ENCODE data around the gene PCDH19.

Gene PCDH19

GRCh38 chrX:100341142-100341510, 68.9 kb downstream of the PCDH19 start:
- no peak overlapping the region for H3K4me3 ChIP-seq (ENCODE audit: low read depth, low read length)
- no peaks in the 10 kb centered on the region for H3K36me3 ChIP-seq (ENCODE audit: control insufficient read depth, insufficient read depth, low read length)
- no peaks in the 10 kb centered on the region for H3K27me3 ChIP-seq (ENCODE audit: control insufficient read depth, insufficient read depth, low read length)
- no peaks in the 10 kb centered on the region for H3K9me3 ChIP-seq (ENCODE audit: control insufficient read depth, insufficient read depth, low read length)
- H3K4me1 ChIP-seq (ENCODE audit: control insufficient read depth, insufficient read depth, low read length): no peaks in the 10 kb centered on the region
- H3K9ac ChIP-seq (ENCODE audit: low read depth, low read length): no peak overlapping the region

- H3K27me3 ChIP-seq (ENCODE audit: control insufficient read depth, insufficient read depth, low read length): no peaks in the 10 kb centered on the region
- H3K36me3 ChIP-seq (ENCODE audit: control insufficient read depth, insufficient read depth, low read length): no peaks in the 10 kb centered on the region
- no peak overlapping the region for H3K4me3 ChIP-seq (ENCODE audit: low read depth, low read length)
- H3K4me1 ChIP-seq (ENCODE audit: control insufficient read depth, insufficient read depth, low read length): no peaks in the 10 kb centered on the region
- H3K9ac ChIP-seq (ENCODE audit: low read depth, low read length): no peak overlapping the region
- no peaks in the 10 kb centered on the region for H3K9me3 ChIP-seq (ENCODE audit: control insufficient read depth, insufficient read depth, low read length)
Observed at GRCh38 chrX:100340491-100341141, 69.5 kb downstream of the PCDH19 start.

DNA sequence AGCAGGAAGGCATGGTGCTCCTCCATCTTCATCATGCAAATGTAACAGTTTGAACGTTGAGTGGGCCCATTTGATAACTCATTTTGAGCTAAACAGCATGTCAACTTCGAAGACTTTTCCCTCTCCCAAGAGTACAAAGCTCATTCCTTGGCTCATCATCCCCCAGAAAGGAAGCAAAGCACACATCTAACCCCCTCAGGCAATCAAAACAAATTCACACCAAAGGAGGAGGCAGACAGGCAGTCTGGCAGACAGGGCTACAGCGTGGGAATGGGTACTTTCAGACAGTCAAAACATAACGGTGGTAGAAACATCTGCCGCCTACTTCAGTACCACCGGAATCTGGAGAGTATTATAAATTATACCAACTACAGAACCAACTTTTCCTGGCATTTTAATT, 81.7 kb downstream of the PCDH19 start:
- no peaks in the 10 kb centered on the region for H3K36me3 ChIP-seq (ENCODE audit: control insufficient read depth, insufficient read depth, low read length)
- peaks cover 7% of the 10 kb centered on the region for H3K4me1 ChIP-seq (ENCODE audit: control insufficient read depth, insufficient read depth, low read length)
- no peaks in the 10 kb centered on the region for H3K9me3 ChIP-seq (ENCODE audit: control insufficient read depth, insufficient read depth, low read length)
- no peaks in the 10 kb centered on the region for H3K27me3 ChIP-seq (ENCODE audit: control insufficient read depth, insufficient read depth, low read length)
- no peak overlapping the region for H3K9ac ChIP-seq (ENCODE audit: low read depth, low read length)
- no peak overlapping the region for H3K4me3 ChIP-seq (ENCODE audit: low read depth, low read length)

DNA sequence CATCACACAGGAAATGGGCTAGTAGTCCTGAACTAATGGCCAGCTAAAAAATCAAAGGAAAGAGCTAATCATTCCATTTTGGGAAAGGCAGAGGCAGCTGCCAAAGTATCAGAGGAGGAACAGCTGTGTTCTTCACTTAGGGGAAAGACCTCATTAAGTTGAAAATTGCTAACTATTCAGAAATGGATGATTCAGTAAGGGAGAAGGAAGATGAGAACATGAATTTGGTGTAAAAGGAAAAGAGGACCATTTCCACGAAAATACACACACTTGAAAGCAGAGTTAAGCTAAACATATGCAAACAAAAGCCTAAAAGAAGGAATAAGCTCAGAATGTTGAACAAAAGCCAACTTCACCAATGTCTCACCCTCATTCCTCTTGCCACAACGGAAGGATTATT, 90.4 kb downstream of the PCDH19 start:
- Histone ChIP-seq H3K4me1 (ENCODE audit: control insufficient read depth, insufficient read depth, low read length) (no peaks in the 10 kb centered on the region), H3K9me3 (ENCODE audit: control insufficient read depth, insufficient read depth, low read length) (no peaks in the 10 kb centered on the region), H3K36me3 (ENCODE audit: control insufficient read depth, insufficient read depth, low read length) (no peaks in the 10 kb centered on the region), H3K4me3 (ENCODE audit: low read depth, low read length) (no peak overlapping the region), H3K27me3 (ENCODE audit: control insufficient read depth, insufficient read depth, low read length) (no peaks in the 10 kb centered on the region), H3K9ac (ENCODE audit: low read depth, low read length) (no peak overlapping the region)

GRCh38 chrX:100316987-100317386, 93.1 kb downstream of the PCDH19 start:
- H3K4me3 ChIP-seq (ENCODE audit: low read depth, low read length): no peak overlapping the region
- H3K27me3 ChIP-seq (ENCODE audit: control insufficient read depth, insufficient read depth, low read length): no peaks in the 10 kb centered on the region
- no peaks in the 10 kb centered on the region for H3K36me3 ChIP-seq (ENCODE audit: control insufficient read depth, insufficient read depth, low read length)
- no peak overlapping the region for H3K9ac ChIP-seq (ENCODE audit: low read depth, low read length)
- H3K9me3 ChIP-seq (ENCODE audit: control insufficient read depth, insufficient read depth, low read length): no peaks in the 10 kb centered on the region
- H3K4me1 ChIP-seq (ENCODE audit: control insufficient read depth, insufficient read depth, low read length): no peaks in the 10 kb centered on the region

GRCh38 chrX:100315566-100315965, 94.5 kb downstream of the PCDH19 start:
- H3K9me3 ChIP-seq (ENCODE audit: control insufficient read depth, insufficient read depth, low read length): no peaks in the 10 kb centered on the region
- no peaks in the 10 kb centered on the region for H3K4me1 ChIP-seq (ENCODE audit: control insufficient read depth, insufficient read depth, low read length)
- no peaks in the 10 kb centered on the region for H3K27me3 ChIP-seq (ENCODE audit: control insufficient read depth, insufficient read depth, low read length)
- no peak overlapping the region for H3K4me3 ChIP-seq (ENCODE audit: low read depth, low read length)
- H3K9ac ChIP-seq (ENCODE audit: low read depth, low read length): no peak overlapping the region
- no peaks in the 10 kb centered on the region for H3K36me3 ChIP-seq (ENCODE audit: control insufficient read depth, insufficient read depth, low read length)

GRCh38 chrX:100299559-100299958, 110.5 kb downstream of the PCDH19 start:
- H3K4me3 ChIP-seq (ENCODE audit: low read depth, low read length): no peak overlapping the region
- H3K4me1 ChIP-seq (ENCODE audit: control insufficient read depth, insufficient read depth, low read length): peaks cover 5% of the 10 kb centered on the region
- no peaks in the 10 kb centered on the region for H3K27me3 ChIP-seq (ENCODE audit: control insufficient read depth, insufficient read depth, low read length)
- H3K36me3 ChIP-seq (ENCODE audit: control insufficient read depth, insufficient read depth, low read length): no peaks in the 10 kb centered on the region
- H3K9me3 ChIP-seq (ENCODE audit: control insufficient read depth, insufficient read depth, low read length): no peaks in the 10 kb centered on the region
- H3K9ac ChIP-seq (ENCODE audit: low read depth, low read length): no peak overlapping the region

DNA sequence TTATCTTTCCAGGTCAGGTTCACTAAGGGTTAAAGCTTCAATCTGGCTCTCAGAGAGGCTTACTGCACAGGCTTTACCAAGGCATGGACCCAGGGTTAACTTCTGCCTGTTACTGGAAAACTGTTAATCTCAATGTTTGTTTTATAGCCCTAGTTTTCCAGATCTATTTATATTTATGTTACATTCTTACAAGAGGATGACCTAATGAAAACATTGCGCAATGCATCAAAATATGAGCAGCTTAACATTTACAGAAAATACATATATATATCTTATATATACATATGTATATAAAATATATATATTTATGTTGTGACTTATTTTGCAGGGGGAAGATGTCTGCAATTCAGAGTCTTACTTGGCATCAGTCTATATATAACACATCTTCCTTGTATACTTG, 112.3 kb downstream of the PCDH19 start:
- Histone ChIP-seq H3K9ac (ENCODE audit: low read depth, low read length) (no peak overlapping the region), H3K9me3 (ENCODE audit: control insufficient read depth, insufficient read depth, low read length) (no peaks in the 10 kb centered on the region), H3K27me3 (ENCODE audit: control insufficient read depth, insufficient read depth, low read length) (no peaks in the 10 kb centered on the region), H3K4me1 (ENCODE audit: control insufficient read depth, insufficient read depth, low read length) (peaks cover 5% of the 10 kb centered on the region), H3K36me3 (ENCODE audit: control insufficient read depth, insufficient read depth, low read length) (no peaks in the 10 kb centered on the region), H3K4me3 (ENCODE audit: low read depth, low read length) (no peak overlapping the region)

GRCh38 chrX:100296183-100296753, 113.8 kb downstream of the PCDH19 start:
- H3K4me1 ChIP-seq (ENCODE audit: control insufficient read depth, insufficient read depth, low read length): peaks cover 5% of the 10 kb centered on the region

DNA sequence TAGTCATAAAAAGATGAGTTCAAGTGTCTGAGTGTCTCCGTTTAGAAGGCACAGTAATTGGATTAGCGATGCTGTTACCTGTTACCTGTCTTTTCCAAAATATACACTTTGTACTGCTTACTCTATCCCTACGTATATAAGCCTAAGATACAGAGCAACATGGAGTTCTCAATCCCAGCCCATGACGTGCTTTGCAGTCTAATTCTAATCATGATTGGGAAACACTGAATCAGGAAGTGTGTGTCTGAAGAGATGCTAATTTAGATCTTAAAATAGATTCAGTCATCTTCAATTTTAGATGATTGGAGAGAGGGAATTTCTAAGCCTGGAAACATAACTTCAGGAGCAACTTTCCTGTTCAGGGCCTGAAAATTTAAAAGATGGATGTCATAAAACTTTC, 115.1 kb downstream of the PCDH19 start:
- Histone ChIP-seq H3K9ac (ENCODE audit: low read depth, low read length) (no peak overlapping the region), H3K9me3 (ENCODE audit: control insufficient read depth, insufficient read depth, low read length) (no peaks in the 10 kb centered on the region)

More at GRCh38 chrX:100296183-100296753, 113.8 kb downstream of the PCDH19 start:
- H3K4me3 ChIP-seq (ENCODE audit: low read depth, low read length): no peak overlapping the region
- no peak overlapping the region for H3K9ac ChIP-seq (ENCODE audit: low read depth, low read length)
- no peaks in the 10 kb centered on the region for H3K9me3 ChIP-seq (ENCODE audit: control insufficient read depth, insufficient read depth, low read length)
- no peaks in the 10 kb centered on the region for H3K27me3 ChIP-seq (ENCODE audit: control insufficient read depth, insufficient read depth, low read length)
- H3K36me3 ChIP-seq (ENCODE audit: control insufficient read depth, insufficient read depth, low read length): no peaks in the 10 kb centered on the region

GRCh38 chrX:100289066-100289558, 121.0 kb downstream of the PCDH19 start:
- Histone ChIP-seq H3K4me1 (ENCODE audit: control insufficient read depth, insufficient read depth, low read length) (no peaks in the 10 kb centered on the region), H3K9me3 (ENCODE audit: control insufficient read depth, insufficient read depth, low read length) (no peaks in the 10 kb centered on the region), H3K9ac (ENCODE audit: low read depth, low read length) (no peak overlapping the region), H3K36me3 (ENCODE audit: control insufficient read depth, insufficient read depth, low read length) (no peaks in the 10 kb centered on the region), H3K4me3 (ENCODE audit: low read depth, low read length) (no peak overlapping the region), H3K27me3 (ENCODE audit: control insufficient read depth, insufficient read depth, low read length) (no peaks in the 10 kb centered on the region)

More for the DNA sequence above, 115.1 kb downstream of the PCDH19 start:
- peaks cover 5% of the 10 kb centered on the region for H3K4me1 ChIP-seq (ENCODE audit: control insufficient read depth, insufficient read depth, low read length)
- no peak overlapping the region for H3K4me3 ChIP-seq (ENCODE audit: low read depth, low read length)
- H3K36me3 ChIP-seq (ENCODE audit: control insufficient read depth, insufficient read depth, low read length): no peaks in the 10 kb centered on the region
- H3K27me3 ChIP-seq (ENCODE audit: control insufficient read depth, insufficient read depth, low read length): no peaks in the 10 kb centered on the region

DNA sequence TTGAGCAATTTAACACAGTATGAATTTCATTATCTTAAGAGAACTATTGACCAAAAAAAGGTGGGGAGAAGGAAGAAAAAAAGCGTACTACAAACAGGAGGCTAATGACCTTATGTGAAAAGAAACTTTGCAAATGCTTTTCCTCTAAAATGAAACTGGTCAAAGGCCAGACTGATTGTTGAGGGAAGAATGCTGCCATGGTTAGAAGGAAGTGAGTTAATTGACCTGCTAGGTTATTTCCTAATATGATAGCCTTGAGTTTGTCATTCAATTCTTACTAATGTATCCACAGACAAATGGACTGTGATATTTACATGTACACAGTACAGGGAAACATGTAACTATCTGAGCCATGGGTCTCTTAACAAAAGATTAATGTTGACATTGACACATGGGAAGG, 132.8 kb downstream of the PCDH19 start:
- H3K4me3 ChIP-seq (ENCODE audit: low read depth, low read length): no peak overlapping the region
- no peak overlapping the region for H3K9ac ChIP-seq (ENCODE audit: low read depth, low read length)
- H3K4me1 ChIP-seq (ENCODE audit: control insufficient read depth, insufficient read depth, low read length): no peaks in the 10 kb centered on the region
- H3K9me3 ChIP-seq (ENCODE audit: control insufficient read depth, insufficient read depth, low read length): no peaks in the 10 kb centered on the region
- no peaks in the 10 kb centered on the region for H3K27me3 ChIP-seq (ENCODE audit: control insufficient read depth, insufficient read depth, low read length)
- no peaks in the 10 kb centered on the region for H3K36me3 ChIP-seq (ENCODE audit: control insufficient read depth, insufficient read depth, low read length)

All from iPS-15b (cell line).